Measurements from ENCODE around the gene LIN54. TPM values are rescaled to one million over a fixed set of nuclear protein-coding genes. Genes with fewer than 3 reads are reported as not detected.

Gene LIN54
- total and polyA plus RNA-seq, 9 of the 15 experiments (the other 6 are each of a cell fraction or from before 2014, with no cell fraction given) = 2.2 to 22.5 (median 15.8) TPM

DNA sequence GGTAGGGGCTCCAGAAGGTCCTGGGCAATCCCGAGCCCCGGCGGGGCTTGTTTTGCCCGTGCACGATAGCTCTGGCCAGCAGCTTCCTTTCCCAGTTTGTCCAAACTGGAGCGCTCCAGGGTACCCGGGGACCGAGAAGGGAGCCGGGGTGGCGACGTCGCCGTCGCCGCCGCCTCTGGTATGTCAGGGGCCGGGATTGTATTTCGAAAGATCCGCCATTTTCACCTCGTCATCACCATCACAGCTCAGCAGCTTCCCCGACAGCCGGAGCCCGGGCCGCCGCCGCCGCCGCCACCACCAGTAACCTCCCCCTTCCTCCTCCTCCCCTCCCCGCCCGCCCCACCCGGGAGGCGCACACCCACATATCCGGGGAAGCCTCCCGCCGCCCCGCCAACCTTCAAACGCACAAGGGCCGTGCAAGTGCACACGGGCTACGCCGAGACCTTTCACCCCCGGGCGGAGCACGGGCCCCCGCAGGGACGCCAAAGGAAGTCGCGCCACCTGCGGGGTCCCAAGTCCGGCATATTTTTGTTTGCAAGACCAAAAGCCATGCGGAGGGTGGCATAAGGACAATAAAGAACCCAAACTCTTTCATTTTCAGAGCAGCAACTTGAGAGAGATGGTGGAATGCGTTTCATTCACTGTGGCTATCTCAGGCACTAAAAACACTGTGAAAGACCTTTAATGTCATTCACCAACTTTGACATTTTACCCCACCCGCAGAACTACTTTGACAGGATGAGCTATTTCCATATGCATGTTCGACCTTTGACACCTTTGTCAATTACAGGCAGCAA, at the start of gene LIN54 (continued):
- TF ChIP-seq POLR2AphosphoS5 (IDR thresholded peaks at IDR 0.05; ENCODE audit: control insufficient read depth, insufficient read depth, low read depth, low read length) (peak; percentile 35; the same call in 1 of the 2 replicates), ZBTB1 (CRISPR knock-in tag; IDR thresholded peaks at IDR 0.05; ENCODE audit: borderline replicate concordance, low read depth) (no peak), NFATC3 (IDR thresholded peaks at IDR 0.05) (no peak), HDAC1 (IDR thresholded peaks at IDR 0.05) (peak in 1 of 2 experiments; percentile 65; a peak in 2 of 4 replicates), IFI16 (CRISPR knock-in tag; IDR thresholded peaks at IDR 0.05) (no peak), SIX5 (IDR thresholded peaks at IDR 0.05; ENCODE audit: borderline replicate concordance in 1 of 2, insufficient read depth in 1 of 2, low read depth in 1 of 2, low read length in 2 of 2) (no peak), FOXK2 (conservative IDR thresholded peaks at IDR 0.05 in 1 of 2, IDR thresholded peaks at IDR 0.05 in 1 of 2; ENCODE audit: low read depth in 2 of 2) (no peak), RUNX1 (IDR thresholded peaks at IDR 0.05; ENCODE audit: low read depth) (no peak), IRF2 (CRISPR knock-in tag; IDR thresholded peaks at IDR 0.05) (no peak), NFIC (IDR thresholded peaks at IDR 0.05) (no peak)
- TF ChIP-seq, protein P1, sequence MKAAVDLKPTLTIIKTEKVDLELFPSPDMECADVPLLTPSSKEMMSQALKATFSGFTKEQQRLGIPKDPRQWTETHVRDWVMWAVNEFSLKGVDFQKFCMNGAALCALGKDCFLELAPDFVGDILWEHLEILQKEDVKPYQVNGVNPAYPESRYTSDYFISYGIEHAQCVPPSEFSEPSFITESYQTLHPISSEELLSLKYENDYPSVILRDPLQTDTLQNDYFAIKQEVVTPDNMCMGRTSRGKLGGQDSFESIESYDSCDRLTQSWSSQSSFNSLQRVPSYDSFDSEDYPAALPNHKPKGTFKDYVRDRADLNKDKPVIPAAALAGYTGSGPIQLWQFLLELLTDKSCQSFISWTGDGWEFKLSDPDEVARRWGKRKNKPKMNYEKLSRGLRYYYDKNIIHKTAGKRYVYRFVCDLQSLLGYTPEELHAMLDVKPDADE (conservative IDR thresholded peaks at IDR 0.05; ENCODE audit: control insufficient read depth, low read depth, low read length) = no peak; the same call in 1 of the 2 replicates
- TF ChIP-seq, protein P2, sequence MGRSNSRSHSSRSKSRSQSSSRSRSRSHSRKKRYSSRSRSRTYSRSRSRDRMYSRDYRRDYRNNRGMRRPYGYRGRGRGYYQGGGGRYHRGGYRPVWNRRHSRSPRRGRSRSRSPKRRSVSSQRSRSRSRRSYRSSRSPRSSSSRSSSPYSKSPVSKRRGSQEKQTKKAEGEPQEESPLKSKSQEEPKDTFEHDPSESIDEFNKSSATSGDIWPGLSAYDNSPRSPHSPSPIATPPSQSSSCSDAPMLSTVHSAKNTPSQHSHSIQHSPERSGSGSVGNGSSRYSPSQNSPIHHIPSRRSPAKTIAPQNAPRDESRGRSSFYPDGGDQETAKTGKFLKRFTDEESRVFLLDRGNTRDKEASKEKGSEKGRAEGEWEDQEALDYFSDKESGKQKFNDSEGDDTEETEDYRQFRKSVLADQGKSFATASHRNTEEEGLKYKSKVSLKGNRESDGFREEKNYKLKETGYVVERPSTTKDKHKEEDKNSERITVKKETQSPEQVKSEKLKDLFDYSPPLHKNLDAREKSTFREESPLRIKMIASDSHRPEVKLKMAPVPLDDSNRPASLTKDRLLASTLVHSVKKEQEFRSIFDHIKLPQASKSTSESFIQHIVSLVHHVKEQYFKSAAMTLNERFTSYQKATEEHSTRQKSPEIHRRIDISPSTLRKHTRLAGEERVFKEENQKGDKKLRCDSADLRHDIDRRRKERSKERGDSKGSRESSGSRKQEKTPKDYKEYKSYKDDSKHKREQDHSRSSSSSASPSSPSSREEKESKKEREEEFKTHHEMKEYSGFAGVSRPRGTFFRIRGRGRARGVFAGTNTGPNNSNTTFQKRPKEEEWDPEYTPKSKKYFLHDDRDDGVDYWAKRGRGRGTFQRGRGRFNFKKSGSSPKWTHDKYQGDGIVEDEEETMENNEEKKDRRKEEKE (IDR thresholded peaks at IDR 0.05; ENCODE audit: borderline replicate concordance in 1 of 2, control insufficient read depth in 1 of 2, low read depth in 2 of 2, low read length in 1 of 2) = no peak
- TF ChIP-seq, protein P3, sequence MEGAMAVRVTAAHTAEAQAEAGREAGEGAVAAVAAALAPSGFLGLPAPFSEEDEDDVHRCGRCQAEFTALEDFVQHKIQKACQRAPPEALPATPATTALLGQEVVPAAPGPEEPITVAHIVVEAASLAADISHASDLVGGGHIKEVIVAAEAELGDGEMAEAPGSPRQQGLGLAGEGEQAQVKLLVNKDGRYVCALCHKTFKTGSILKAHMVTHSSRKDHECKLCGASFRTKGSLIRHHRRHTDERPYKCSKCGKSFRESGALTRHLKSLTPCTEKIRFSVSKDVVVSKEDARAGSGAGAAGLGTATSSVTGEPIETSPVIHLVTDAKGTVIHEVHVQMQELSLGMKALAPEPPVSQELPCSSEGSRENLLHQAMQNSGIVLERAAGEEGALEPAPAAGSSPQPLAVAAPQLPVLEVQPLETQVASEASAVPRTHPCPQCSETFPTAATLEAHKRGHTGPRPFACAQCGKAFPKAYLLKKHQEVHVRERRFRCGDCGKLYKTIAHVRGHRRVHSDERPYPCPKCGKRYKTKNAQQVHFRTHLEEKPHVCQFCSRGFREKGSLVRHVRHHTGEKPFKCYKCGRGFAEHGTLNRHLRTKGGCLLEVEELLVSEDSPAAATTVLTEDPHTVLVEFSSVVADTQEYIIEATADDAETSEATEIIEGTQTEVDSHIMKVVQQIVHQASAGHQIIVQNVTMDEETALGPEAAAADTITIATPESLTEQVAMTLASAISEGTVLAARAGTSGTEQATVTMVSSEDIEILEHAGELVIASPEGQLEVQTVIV (CRISPR knock-in tag; IDR thresholded peaks at IDR 0.05; ENCODE audit: borderline replicate concordance) = no peak
- TF ChIP-seq, protein P4, sequence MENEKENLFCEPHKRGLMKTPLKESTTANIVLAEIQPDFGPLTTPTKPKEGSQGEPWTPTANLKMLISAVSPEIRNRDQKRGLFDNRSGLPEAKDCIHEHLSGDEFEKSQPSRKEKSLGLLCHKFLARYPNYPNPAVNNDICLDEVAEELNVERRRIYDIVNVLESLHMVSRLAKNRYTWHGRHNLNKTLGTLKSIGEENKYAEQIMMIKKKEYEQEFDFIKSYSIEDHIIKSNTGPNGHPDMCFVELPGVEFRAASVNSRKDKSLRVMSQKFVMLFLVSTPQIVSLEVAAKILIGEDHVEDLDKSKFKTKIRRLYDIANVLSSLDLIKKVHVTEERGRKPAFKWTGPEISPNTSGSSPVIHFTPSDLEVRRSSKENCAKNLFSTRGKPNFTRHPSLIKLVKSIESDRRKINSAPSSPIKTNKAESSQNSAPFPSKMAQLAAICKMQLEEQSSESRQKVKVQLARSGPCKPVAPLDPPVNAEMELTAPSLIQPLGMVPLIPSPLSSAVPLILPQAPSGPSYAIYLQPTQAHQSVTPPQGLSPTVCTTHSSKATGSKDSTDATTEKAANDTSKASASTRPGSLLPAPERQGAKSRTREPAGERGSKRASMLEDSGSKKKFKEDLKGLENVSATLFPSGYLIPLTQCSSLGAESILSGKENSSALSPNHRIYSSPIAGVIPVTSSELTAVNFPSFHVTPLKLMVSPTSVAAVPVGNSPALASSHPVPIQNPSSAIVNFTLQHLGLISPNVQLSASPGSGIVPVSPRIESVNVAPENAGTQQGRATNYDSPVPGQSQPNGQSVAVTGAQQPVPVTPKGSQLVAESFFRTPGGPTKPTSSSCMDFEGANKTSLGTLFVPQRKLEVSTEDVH (IDR thresholded peaks at IDR 0.05; ENCODE audit: low read depth, partially characterized antibody) = no peak
